Body of pancreas (tissue), 4 donors: Measurements from ENCODE around the gene FARS2. TPM values are rescaled to one million over a fixed set of nuclear protein-coding genes. Genes with fewer than 3 reads are reported as not detected.

Experiments used
- ATAC-seq: fragments of 150-250 bp; one replicate; pipeline ENCODE4 v1.9.1; 2016
- DNase-seq, 4 donors: peaks; one replicate each; pipeline ENCODE4 v3.0.0-alpha.2; 2019
- H3K27ac ChIP-seq, 4 donors: fragments of 200-600 bp; sonication (generic); 1 replicate in 3 of 4; 2 replicates in 1 of 4; pipeline versions ENCODE4 v1.5.1 to v1.6.1; 2016 to 2019; ENCODE audit warnings: mild to moderate bottlenecking in 1 of 4, mixed read lengths in 1 of 4, moderate library complexity in 1 of 4
- H3K27me3 ChIP-seq, 2 donors: fragments of 200-600 bp; sonication (generic); one replicate each; pipeline ENCODE4 v1.6.0; 2016; ENCODE audit warnings: mild to moderate bottlenecking in 1 of 2
- H3K36me3 ChIP-seq, 2 donors: fragments of 200-600 bp; sonication (generic); replicated peaks in 1 of 2; 2 replicates each; pipeline ENCODE4 v1.5.1; 2016; ENCODE audit warnings: low read depth in 2 of 2; ENCODE audit not compliant: insufficient read depth in 1 of 2
- H3K4me1 ChIP-seq: fragments of 200-600 bp; sonication (generic); one replicate; pipeline ENCODE4 v1.6.0; 2016
- H3K4me3 ChIP-seq, 2 donors: fragments of 200-600 bp; sonication (generic); 1 replicate in 1 of 2; 2 replicates in 1 of 2; pipeline ENCODE4 v1.5.1; 2016 to 2019
- H3K9me3 ChIP-seq, 3 donors: fragments of 200-600 bp; sonication (generic); 1 replicate in 2 of 3; 2 replicates in 1 of 3; pipeline ENCODE4 v1.5.1; 2016
- POLR2A ChIP-seq, 3 donors: fragments of 450-650 bp; IDR thresholded peaks; one replicate each; pipeline ENCODE4 v1.6.1; 2016; ENCODE audit warnings: antibody characterized with exemption in 3 of 3, mild to moderate bottlenecking in 2 of 3
- WGBS, 2 donors: methylation state at CpG; one replicate each; pipeline ENCODE4 v1.1.5; 2017; 5-methylcytosine and 5-hydroxymethylcytosine counted together
- intact Hi-C: fragments of 100-400 bp; cut with DNase I; formaldehyde crosslinking; loops from one replicate; pipeline ENCODE4 v1.15.1; 2023
- total RNA-seq, 2 donors: library from RNA; depleted of rRNA; stranded (reverse); fragments of >200 nt; gene quantifications; one replicate each; pipeline ENCODE4 v1.1.0, GENCODE V29; 2016
- TF ChIP-seq, protein P1 (sequence below), 7 experiments: fragments of 450-650 bp in 4 of 7; fragments of 200-600 bp in 3 of 7; sonication (generic) in 3 of 7; IDR thresholded peaks; one replicate each; pipeline ENCODE4 v1.5.1; 2016 to 2019; ENCODE audit warnings: antibody characterized with exemption in 7 of 7

FARS2 gene
- total RNA-seq, 2 donors from 2014 or later = 6.5 to 9.6 TPM

DNA sequence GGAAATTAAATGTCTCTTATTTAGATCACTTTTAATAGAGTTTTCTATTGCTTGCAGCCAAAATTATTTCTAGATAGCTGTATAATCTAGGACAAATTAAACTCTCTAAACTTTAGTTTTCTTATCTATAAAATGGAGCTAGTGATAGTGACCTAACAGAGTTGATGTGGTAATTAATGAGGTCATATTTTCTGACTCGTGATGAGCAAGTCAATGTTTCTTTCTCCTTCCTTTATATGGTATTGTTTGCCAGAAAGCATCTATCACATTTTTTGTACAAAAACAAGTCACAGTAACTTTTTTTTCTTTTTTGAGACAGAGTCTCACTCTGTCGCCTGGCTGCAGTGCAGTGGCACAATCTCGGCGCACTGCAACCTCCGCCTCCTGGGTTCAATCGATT lies 267.7 kb downstream of the FARS2 start:
- H3K36me3 ChIP-seq = no peaks in the 10 kb centered on the region
- no peaks in the 10 kb centered on the region for H3K9me3 ChIP-seq
- ATAC-seq = no peak
- no peaks in the 10 kb centered on the region for H3K27me3 ChIP-seq
- no peak overlapping the region for H3K4me3 ChIP-seq
- intact Hi-C loops = no loop called here
- 96 to 97% methylated on average over 6 of the region's 6 CpGs for WGBS, 2 donors
- H3K4me1 ChIP-seq = no peaks in the 10 kb centered on the region
- H3K27ac ChIP-seq = no peak overlapping the region
- no peak for TF ChIP-seq POLR2A (IDR thresholded peaks at IDR 0.05)
- TF ChIP-seq, protein P1, sequence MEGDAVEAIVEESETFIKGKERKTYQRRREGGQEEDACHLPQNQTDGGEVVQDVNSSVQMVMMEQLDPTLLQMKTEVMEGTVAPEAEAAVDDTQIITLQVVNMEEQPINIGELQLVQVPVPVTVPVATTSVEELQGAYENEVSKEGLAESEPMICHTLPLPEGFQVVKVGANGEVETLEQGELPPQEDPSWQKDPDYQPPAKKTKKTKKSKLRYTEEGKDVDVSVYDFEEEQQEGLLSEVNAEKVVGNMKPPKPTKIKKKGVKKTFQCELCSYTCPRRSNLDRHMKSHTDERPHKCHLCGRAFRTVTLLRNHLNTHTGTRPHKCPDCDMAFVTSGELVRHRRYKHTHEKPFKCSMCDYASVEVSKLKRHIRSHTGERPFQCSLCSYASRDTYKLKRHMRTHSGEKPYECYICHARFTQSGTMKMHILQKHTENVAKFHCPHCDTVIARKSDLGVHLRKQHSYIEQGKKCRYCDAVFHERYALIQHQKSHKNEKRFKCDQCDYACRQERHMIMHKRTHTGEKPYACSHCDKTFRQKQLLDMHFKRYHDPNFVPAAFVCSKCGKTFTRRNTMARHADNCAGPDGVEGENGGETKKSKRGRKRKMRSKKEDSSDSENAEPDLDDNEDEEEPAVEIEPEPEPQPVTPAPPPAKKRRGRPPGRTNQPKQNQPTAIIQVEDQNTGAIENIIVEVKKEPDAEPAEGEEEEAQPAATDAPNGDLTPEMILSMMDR (IDR thresholded peaks at IDR 0.05) = no peak
- DNase-seq = no peak

DNA sequence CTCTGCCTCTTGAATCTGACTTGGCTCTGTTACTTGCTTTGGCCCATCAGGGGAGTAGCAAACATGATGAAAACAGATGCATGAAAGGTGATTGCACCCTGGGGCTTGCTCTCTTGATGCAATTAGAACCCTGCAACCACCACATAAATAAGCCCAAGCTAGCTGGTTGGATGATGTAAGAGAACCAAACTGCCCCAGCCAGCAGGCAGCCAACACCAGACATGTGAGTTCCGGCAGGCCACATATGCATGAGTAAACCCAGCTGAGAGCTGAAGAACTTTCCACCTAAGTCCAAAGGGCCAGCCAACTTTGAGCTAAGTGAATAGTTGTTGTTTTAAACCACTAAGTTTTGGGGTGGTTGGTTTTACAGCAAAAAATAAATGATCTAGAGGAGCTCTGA lies 268.4 kb downstream of the FARS2 start:
- 25 to 100% methylated on average over 1 of the region's 1 CpG for WGBS, 2 donors
- no peak for ATAC-seq

DNA sequence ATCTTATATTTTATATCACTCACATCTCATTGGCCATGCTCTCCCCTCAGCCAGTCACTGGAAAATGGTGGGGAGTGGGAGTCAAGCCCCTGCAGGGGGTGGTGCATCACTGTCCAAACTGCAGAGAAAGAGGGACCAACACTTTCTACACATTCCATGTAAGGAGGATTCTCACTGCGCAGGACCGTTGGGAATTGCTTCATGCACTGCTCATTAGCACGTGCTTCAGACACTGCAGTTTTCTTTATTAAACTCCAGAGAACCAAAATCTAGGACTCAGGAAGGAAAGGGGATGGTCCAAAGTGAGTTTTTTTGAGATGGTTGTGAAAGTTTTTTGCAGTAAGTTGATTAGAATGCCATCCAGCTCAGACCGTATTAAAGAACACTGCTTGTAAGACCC lies 269.8 kb downstream of the FARS2 start:
- Histone ChIP-seq H3K9me3 (no peaks in the 10 kb centered on the region), H3K4me1 (no peaks in the 10 kb centered on the region), H3K4me3 (no peak overlapping the region), H3K27ac (no peak overlapping the region), H3K36me3 (no peaks in the 10 kb centered on the region), H3K27me3 (no peaks in the 10 kb centered on the region)
- TF ChIP-seq POLR2A (IDR thresholded peaks at IDR 0.05) = no peak
- WGBS, 2 donors = 82 to 96% methylated on average over 4 of the region's 4 CpGs
- intact Hi-C loops = no loop called here
- DNase-seq = no peak
- ATAC-seq = no peak

More for the DNA sequence above, 268.4 kb downstream of the FARS2 start:
- no peak overlapping the region for H3K27ac ChIP-seq
- intact Hi-C loops = no loop called here
- DNase-seq = no peak
- no peaks in the 10 kb centered on the region for H3K4me1 ChIP-seq
- no peak overlapping the region for H3K4me3 ChIP-seq
- no peaks in the 10 kb centered on the region for H3K36me3 ChIP-seq
- H3K9me3 ChIP-seq = no peaks in the 10 kb centered on the region
- TF ChIP-seq POLR2A (IDR thresholded peaks at IDR 0.05) = no peak
- TF ChIP-seq, protein P1 (IDR thresholded peaks at IDR 0.05) = no peak
- no peaks in the 10 kb centered on the region for H3K27me3 ChIP-seq

DNA sequence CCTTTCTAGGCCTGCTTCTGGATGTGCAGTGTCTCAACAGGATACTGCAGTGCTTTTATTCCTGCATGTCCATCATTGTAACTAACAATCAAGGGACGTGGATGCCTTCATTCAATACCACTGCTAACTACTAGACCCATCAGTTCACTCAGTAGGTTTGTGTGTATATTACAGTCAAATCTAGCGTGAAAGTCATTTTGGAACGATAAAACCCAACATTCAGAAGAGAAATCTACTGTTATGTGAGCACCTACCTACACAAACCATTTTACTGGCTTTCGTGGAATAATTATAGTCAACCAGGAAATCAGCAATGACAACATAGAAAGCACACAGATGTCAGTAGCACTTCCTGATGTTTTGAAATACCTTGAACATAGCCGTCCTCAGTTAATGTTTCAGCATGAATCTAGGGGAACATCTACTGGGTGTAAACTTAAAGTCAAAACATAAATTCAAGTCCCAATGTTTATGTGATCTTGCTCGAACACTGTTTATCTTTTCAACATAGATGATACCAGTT lies 270.6 kb downstream of the FARS2 start:
- H3K9me3 ChIP-seq = no peaks in the 10 kb centered on the region
- DNase-seq = no peak
- H3K4me1 ChIP-seq = no peaks in the 10 kb centered on the region
- intact Hi-C loops = no loop called here
- no peak for TF ChIP-seq POLR2A (IDR thresholded peaks at IDR 0.05)
- TF ChIP-seq, protein P1 (IDR thresholded peaks at IDR 0.05) = no peak
- no peak overlapping the region for H3K27ac ChIP-seq
- no peaks in the 10 kb centered on the region for H3K36me3 ChIP-seq
- WGBS, 2 donors = 80 to 88% methylated on average over 6 of the region's 6 CpGs
- no peak overlapping the region for H3K4me3 ChIP-seq
- no peak for ATAC-seq
- H3K27me3 ChIP-seq = no peaks in the 10 kb centered on the region

DNA sequence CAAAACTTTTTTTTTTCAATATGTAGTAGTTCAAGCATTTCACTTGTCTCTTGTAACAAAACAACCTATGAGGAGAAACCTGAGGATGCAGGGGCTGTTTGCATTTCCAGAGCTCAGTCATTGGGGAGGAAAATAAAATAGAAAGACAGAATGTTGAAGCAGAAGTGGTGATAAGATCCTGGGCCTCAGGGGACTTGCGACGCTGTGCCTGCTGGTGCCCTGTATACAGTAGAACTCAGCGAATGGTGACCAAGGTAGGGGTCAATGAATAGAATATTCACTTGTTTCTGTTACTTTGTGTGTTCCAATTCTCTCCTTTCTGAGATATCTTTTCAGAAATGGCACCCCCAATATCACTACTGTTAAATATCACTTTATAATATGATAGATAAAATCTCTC lies 271.6 kb downstream of the FARS2 start:
- H3K27ac ChIP-seq = no peak overlapping the region
- H3K4me1 ChIP-seq = no peaks in the 10 kb centered on the region
- no peak for DNase-seq
- H3K4me3 ChIP-seq = no peak overlapping the region
- no peaks in the 10 kb centered on the region for H3K9me3 ChIP-seq
- TF ChIP-seq, protein P1 (IDR thresholded peaks at IDR 0.05) = no peak
- no peak for TF ChIP-seq POLR2A (IDR thresholded peaks at IDR 0.05)
- no peak for ATAC-seq
- WGBS, 2 donors = 92 to 95% methylated on average over 3 of the region's 3 CpGs
- no peaks in the 10 kb centered on the region for H3K36me3 ChIP-seq
- H3K27me3 ChIP-seq = no peaks in the 10 kb centered on the region
- intact Hi-C loops = no loop called here
